SIG-M5 treated with dmso at 0.1 percent for 504 hours (cell line): ENCODE data around the gene LZTS2.

Experiments used
- DNase-seq: peaks from one replicate; lab custom pipeline; 2025; ENCODE audit not compliant: unreplicated experiment; lab: John Stamatoyannopoulos, UW

LZTS2 gene

GRCh38 chr10:100997360-100998182, 2.0 kb upstream of the LZTS2 start:
- DNase-seq: peak; percentile 52

- peak; percentile 67 for DNase-seq
These were observed 1.2 kb upstream of the LZTS2 start for GRCh38 chr10:100998183-100998990.

GRCh38 chr10:100998991-100999741, 442 bp upstream of the LZTS2 start:
- DNase-seq: peak; percentile 55

GRCh38 chr10:101000127-101000914, 713 bp downstream of the LZTS2 start:
- no peak for DNase-seq

- no peak for DNase-seq
These were observed 1.5 kb downstream of the LZTS2 start for GRCh38 chr10:101000915-101001658.

GRCh38 chr10:101001659-101002035, 2.0 kb downstream of the LZTS2 start:
- DNase-seq: no peak

- DNase-seq: no peak
These were observed 2.8 kb downstream of the LZTS2 start for GRCh38 chr10:101002456-101002855.

GRCh38 chr10:101003639-101004206, 4.1 kb downstream of the LZTS2 start:
- no peak for DNase-seq

GRCh38 chr10:101005361-101005760, 5.8 kb downstream of the LZTS2 start:
- no peak for DNase-seq

GRCh38 chr10:101005869-101006567, 6.4 kb downstream of the LZTS2 start:
- DNase-seq: no peak

GRCh38 chr10:101006593-101007098, 7.0 kb downstream of the LZTS2 start:
- no peak for DNase-seq

GRCh38 chr10:101007099-101007711, 7.6 kb downstream of the LZTS2 start:
- DNase-seq: no peak

GRCh38 chr10:101007915-101008822, 8.6 kb downstream of the LZTS2 start:
- no peak for DNase-seq

GRCh38 chr10:101008823-101009423, 9.3 kb downstream of the LZTS2 start:
- DNase-seq: no peak

GRCh38 chr10:101010329-101010728, 10.7 kb downstream of the LZTS2 start:
- no peak for DNase-seq

GRCh38 chr10:101011517-101012423, 12.2 kb downstream of the LZTS2 start:
- DNase-seq: no peak
